ENCODE measurements around the gene MAZ. TPM values are rescaled to one million over a fixed set of nuclear protein-coding genes. Genes with fewer than 3 reads are reported as not detected.

The MAZ gene
- polyA plus RNA-seq, 1 donor from 2014 or later: 147 TPM

- no peak overlapping the region for H2AFZ ChIP-seq (ENCODE audit: low read depth, low read length)
- no peaks in the 10 kb centered on the region for H3K9me2 ChIP-seq (ENCODE audit: insufficient read depth, low read length)
- H3K4me2 ChIP-seq (ENCODE audit: low read length): no peak overlapping the region
- H3K79me2 ChIP-seq (replicated peaks; ENCODE audit: insufficient read depth, low read length): no peaks in the 10 kb centered on the region
- H3K4me3 ChIP-seq (ENCODE audit: low read length): no peak overlapping the region
- TF ChIP-seq TAF1 (IDR thresholded peaks at IDR 0.05; ENCODE audit: low read depth) (no peak), CTCF (IDR thresholded peaks at IDR 0.05; ENCODE audit: poor library complexity, severe bottlenecking) (no peak), EP300 (conservative IDR thresholded peaks at IDR 0.05; ENCODE audit: poor library complexity, severe bottlenecking) (no peak), SMC3 (conservative IDR thresholded peaks at IDR 0.05; ENCODE audit: poor library complexity) (no peak)
- no peak overlapping the region for H3K27ac ChIP-seq (ENCODE audit: low read length)
- H4K20me1 ChIP-seq (ENCODE audit: insufficient read depth): no peaks in the 10 kb centered on the region
- no peaks in the 10 kb centered on the region for H3K27me3 ChIP-seq (ENCODE audit: insufficient read depth, low read depth, low read length)
- no peaks in the 10 kb centered on the region for H3F3A ChIP-seq (ENCODE audit: insufficient read depth, low read length, poor library complexity, severe bottlenecking)
- no peaks in the 10 kb centered on the region for H3K9me3 ChIP-seq (ENCODE audit: low read length)
- no peak overlapping the region for H3K9ac ChIP-seq (ENCODE audit: low read length)
- no peaks in the 10 kb centered on the region for H3K36me3 ChIP-seq (ENCODE audit: insufficient read depth, low read length)
Observed at GRCh38 chr16:29841631-29842030, 35.3 kb downstream of the MAZ start.

GRCh38 chr16:29842732-29843346 lies 36.5 kb downstream of the MAZ start:
- Histone ChIP-seq H3K4me2 (ENCODE audit: low read length) (no peak overlapping the region), H3K27ac (ENCODE audit: low read length) (no peak overlapping the region), H3F3A (ENCODE audit: insufficient read depth, low read length, poor library complexity, severe bottlenecking) (no peaks in the 10 kb centered on the region), H3K79me2 (replicated peaks; ENCODE audit: insufficient read depth, low read length) (no peaks in the 10 kb centered on the region), H3K36me3 (ENCODE audit: insufficient read depth, low read length) (no peaks in the 10 kb centered on the region), H3K4me3 (ENCODE audit: low read length) (no peak overlapping the region), H3K9ac (ENCODE audit: low read length) (no peak overlapping the region), H3K9me3 (ENCODE audit: low read length) (no peaks in the 10 kb centered on the region), H3K9me2 (ENCODE audit: insufficient read depth, low read length) (no peaks in the 10 kb centered on the region), H2AFZ (ENCODE audit: low read depth, low read length) (no peak overlapping the region), H3K27me3 (ENCODE audit: insufficient read depth, low read depth, low read length) (no peaks in the 10 kb centered on the region), H4K20me1 (ENCODE audit: insufficient read depth) (no peaks in the 10 kb centered on the region)
- no peak for TF ChIP-seq POLR2AphosphoS5 (IDR thresholded peaks at IDR 0.05)
- TF ChIP-seq EP300 (conservative IDR thresholded peaks at IDR 0.05; ENCODE audit: poor library complexity, severe bottlenecking): no peak
- TF ChIP-seq CTCF (IDR thresholded peaks at IDR 0.05; ENCODE audit: poor library complexity, severe bottlenecking): no peak
- TF ChIP-seq REST (IDR thresholded peaks at IDR 0.05; ENCODE audit: borderline replicate concordance): no peak
